ENCODE results near the gene RFX8.

RFX8 gene

DNA sequence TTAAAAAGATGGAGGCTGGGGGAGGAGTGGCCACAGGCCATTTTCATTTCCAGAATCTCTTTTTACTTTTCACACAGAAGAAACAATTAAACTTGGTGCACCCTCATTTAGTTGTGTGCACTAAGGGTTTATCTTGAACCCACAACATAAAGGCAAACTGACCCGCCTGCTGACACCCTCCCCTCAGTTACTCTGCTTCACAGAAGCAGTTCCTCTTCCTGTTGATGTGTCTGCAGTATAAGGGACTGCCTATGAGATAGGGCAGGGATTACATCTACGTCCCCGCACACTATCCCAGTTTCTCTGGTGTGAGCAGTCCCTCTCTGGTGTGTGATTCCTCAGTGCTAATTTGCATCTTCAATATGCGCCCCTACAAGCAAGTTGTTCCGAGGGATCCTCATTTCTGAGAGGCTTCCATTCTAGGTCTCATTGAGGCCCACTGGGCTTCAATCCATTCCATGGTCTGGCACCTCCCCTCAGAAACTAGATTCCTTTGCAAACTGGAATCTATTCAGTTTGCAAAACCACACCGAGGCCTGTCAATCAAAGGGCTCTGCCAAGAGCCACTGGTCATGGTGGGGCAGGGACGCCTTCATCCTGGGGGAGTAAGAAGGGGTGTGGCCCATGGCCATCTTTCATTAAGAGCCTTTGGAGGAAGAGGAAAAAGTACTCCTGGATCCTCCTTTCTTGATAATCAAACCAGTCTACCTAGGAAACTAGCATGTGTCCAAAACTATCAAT is 99.9 kb downstream of the RFX8 start:
- TF ChIP-seq GATA2 (IDR thresholded peaks at IDR 0.05; ENCODE audit: low read depth, low read length) (no peak), GATA3 (IDR thresholded peaks at IDR 0.05; ENCODE audit: low read depth, low read length) (no peak)

- TF ChIP-seq GATA2 (IDR thresholded peaks at IDR 0.05; ENCODE audit: low read depth, low read length) (no peak), GATA3 (IDR thresholded peaks at IDR 0.05; ENCODE audit: low read depth, low read length) (no peak)
Measured at GRCh38 chr2:101372792-101373191, 102.1 kb downstream of the RFX8 start.

- TF ChIP-seq GATA2 (IDR thresholded peaks at IDR 0.05; ENCODE audit: low read depth, low read length) (no peak), GATA3 (IDR thresholded peaks at IDR 0.05; ENCODE audit: low read depth, low read length) (no peak)
Measured at GRCh38 chr2:101371636-101372035, 103.3 kb downstream of the RFX8 start.

DNA sequence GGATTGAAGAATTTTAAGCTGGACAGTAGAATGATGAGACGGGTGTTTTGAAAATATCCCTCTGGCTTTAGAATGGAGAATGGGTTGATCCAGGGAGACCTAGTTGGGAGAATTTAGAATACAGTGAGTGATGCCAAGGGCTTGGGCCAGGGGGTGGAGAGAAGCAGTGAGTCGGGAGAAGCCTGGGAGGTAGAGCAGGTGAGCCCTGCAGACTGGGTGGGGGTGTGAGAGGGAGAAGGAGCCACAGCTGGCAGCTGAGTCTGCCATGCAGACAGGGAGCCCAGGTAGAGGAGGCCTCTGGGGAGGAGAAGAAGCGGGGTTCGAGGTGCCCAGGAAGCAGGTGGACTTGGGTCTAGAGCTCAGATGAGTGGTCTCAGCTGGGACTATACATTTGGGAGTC is 105.8 kb downstream of the RFX8 start:
- TF ChIP-seq GATA2 (IDR thresholded peaks at IDR 0.05; ENCODE audit: low read depth, low read length) (no peak), GATA3 (IDR thresholded peaks at IDR 0.05; ENCODE audit: low read depth, low read length) (no peak)

- TF ChIP-seq GATA2 (IDR thresholded peaks at IDR 0.05; ENCODE audit: low read depth, low read length) = no peak
Measured at GRCh38 chr2:101368376-101368775, 106.5 kb downstream of the RFX8 start.

DNA sequence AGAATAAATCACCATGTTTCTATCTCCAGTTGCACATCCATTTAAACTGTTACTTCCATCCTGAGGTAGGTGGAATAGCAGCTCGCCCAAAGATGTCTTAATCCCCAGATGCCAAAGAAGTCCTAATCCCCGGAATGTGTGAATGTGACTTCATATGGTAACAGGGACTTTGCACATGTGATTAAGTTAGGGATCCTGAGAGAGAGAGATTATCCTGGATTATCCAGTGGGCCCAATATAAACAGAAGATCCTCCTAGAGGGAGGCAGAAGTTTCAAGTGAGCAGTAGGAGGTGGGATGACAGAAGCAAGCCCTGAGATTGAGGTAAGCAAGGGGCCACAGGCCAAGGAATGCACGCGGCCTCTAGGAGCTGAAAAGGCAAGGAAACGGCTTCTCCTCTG is 107.4 kb downstream of the RFX8 start:
- TF ChIP-seq GATA2 (IDR thresholded peaks at IDR 0.05; ENCODE audit: low read depth, low read length) (no peak), GATA3 (IDR thresholded peaks at IDR 0.05; ENCODE audit: low read depth, low read length) (no peak)

DNA sequence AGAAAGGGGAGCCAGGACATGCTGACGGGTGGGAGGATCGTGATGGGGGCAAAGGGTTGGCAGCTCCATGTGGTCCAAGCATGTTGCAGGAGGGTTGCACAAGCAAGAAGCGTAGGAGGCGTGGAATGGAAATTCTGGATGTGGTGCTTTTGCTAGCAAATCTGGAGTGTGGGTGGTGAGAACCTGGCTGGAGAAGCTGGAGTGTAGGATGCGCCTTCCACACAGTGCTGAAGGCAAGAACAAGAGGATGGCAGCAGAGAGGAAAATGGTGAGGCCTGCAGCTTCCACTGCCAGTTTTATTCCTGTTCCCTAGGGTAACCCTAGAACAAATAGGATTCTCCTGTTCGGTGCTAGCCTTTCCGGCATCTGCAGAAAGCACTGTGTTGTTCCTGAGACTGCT is 110.0 kb downstream of the RFX8 start:
- no peak for TF ChIP-seq GATA2 (IDR thresholded peaks at IDR 0.05; ENCODE audit: low read depth, low read length)
- no peak for TF ChIP-seq GATA3 (IDR thresholded peaks at IDR 0.05; ENCODE audit: low read depth, low read length)

GRCh38 chr2:101362777-101363176 is 112.1 kb downstream of the RFX8 start:
- TF ChIP-seq GATA2 (IDR thresholded peaks at IDR 0.05; ENCODE audit: low read depth, low read length) (no peak), GATA3 (IDR thresholded peaks at IDR 0.05; ENCODE audit: low read depth, low read length) (no peak)

DNA sequence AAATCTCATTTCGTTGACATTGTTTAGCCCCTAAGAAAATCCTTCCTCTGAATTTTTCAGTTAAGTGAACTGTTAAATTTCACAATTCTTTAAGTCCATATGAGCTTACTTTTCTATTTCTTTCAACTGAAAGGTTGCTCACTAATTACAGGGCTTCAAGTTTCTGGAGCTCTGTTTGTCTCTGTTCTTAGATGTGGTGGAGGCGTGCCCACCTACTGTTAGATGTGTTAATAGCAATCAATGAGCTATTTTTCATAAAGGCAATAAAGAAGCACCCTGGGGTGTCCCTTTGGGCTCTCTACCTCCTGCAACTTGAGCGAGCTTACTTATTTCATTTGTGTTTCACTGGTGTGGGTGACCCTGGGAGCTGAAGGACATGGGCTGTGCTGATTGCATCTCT is 112.6 kb downstream of the RFX8 start:
- TF ChIP-seq GATA3 (IDR thresholded peaks at IDR 0.05; ENCODE audit: low read depth, low read length) (no peak), GATA2 (IDR thresholded peaks at IDR 0.05; ENCODE audit: low read depth, low read length) (no peak)

GRCh38 chr2:101361522-101361921 is 113.4 kb downstream of the RFX8 start:
- TF ChIP-seq GATA2 (IDR thresholded peaks at IDR 0.05; ENCODE audit: low read depth, low read length) (no peak), GATA3 (IDR thresholded peaks at IDR 0.05; ENCODE audit: low read depth, low read length) (no peak)

DNA sequence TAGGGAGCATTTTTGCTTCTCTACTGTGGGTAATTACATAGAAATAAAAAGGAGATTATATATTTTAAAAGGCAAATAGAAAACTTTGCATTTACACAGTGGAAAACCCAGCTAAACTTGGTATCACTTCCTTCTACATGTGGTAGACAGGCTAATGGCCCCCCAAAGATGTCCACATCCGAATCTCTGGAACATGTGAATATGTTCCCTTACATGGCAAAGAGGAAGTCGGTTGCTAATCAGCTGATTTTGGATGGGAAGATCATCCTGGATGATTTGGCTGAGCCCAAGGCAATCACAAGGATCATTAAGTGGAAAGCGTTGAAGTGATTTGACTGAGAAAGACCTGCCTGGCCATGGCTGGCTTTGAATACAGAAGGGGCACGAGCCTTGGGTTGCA is 113.8 kb downstream of the RFX8 start:
- TF ChIP-seq GATA2 (IDR thresholded peaks at IDR 0.05; ENCODE audit: low read depth, low read length) = no peak
- TF ChIP-seq GATA3 (IDR thresholded peaks at IDR 0.05; ENCODE audit: low read depth, low read length) = no peak

- no peak for TF ChIP-seq GATA2 (IDR thresholded peaks at IDR 0.05; ENCODE audit: low read depth, low read length)
- no peak for TF ChIP-seq GATA3 (IDR thresholded peaks at IDR 0.05; ENCODE audit: low read depth, low read length)
Measured at GRCh38 chr2:101360232-101360631, 114.7 kb downstream of the RFX8 start.

DNA sequence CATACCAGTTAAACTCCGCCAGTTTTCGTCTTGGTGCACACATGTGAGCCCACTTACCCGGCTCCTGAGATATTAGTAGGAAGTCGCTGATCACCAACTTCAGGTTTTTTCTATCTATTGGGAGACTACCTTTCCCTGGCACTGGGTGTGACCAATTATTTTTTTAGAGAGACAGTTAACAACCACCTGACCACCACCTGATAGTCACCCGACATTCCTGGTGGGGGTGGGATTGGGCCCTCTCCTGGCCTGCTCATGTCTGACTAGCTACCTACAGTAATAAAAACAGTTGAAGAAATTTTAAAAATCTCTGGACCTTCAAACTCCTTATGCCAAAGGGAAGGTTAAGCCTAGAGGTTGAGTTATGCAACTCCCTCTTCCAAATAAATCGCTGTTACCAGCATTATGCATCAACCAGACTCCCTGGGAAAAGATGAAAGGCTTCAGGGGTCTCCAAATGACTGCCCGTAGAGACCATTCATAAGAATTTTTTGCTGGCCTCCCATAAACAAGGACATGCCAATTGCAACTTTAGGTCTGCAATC is 115.4 kb downstream of the RFX8 start:
- TF ChIP-seq GATA2 (IDR thresholded peaks at IDR 0.05; ENCODE audit: low read depth, low read length) (no peak), GATA3 (IDR thresholded peaks at IDR 0.05; ENCODE audit: low read depth, low read length) (no peak)

GRCh38 chr2:101357376-101357775 is 117.5 kb downstream of the RFX8 start:
- no peak for TF ChIP-seq GATA3 (IDR thresholded peaks at IDR 0.05; ENCODE audit: low read depth, low read length)
- no peak for TF ChIP-seq GATA2 (IDR thresholded peaks at IDR 0.05; ENCODE audit: low read depth, low read length)

DNA sequence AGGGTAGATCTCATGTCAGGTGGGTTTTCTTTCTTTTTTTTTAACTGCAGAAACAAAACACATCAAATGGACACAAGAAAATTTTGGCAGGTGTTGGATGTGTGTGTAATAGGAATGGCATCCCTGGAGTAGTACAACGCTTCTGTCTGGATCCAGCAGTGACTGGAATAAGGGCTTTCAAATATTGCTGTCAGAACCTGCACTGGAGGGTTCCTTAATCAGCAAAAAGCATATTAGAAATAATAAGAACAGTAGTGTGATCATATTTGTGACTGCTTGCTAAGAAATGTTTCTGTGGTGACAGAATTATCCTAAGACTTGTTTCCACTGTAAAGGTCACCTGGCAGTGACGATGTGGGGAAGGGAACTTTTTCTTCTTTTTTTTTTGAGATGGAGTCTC is 118.4 kb downstream of the RFX8 start:
- no peak for TF ChIP-seq GATA2 (IDR thresholded peaks at IDR 0.05; ENCODE audit: low read depth, low read length)
- TF ChIP-seq GATA3 (IDR thresholded peaks at IDR 0.05; ENCODE audit: low read depth, low read length) = no peak
